SK-N-MC (cell line): ENCODE results near the gene EVI2B.

Experiments used
- EZH2 ChIP-seq: fragments of 200-600 bp; sonication (generic); IDR thresholded peaks from one replicate; pipeline ENCODE4 v1.6.1; 2017; ENCODE audit warnings: antibody characterized with exemption
- POLR2AphosphoS5 ChIP-seq: IDR thresholded peaks from 2 replicates; pipeline ENCODE4 v1.6.1; 2012; ENCODE audit warnings: mild to moderate bottlenecking, low read depth, low read length, borderline replicate concordance

DNA sequence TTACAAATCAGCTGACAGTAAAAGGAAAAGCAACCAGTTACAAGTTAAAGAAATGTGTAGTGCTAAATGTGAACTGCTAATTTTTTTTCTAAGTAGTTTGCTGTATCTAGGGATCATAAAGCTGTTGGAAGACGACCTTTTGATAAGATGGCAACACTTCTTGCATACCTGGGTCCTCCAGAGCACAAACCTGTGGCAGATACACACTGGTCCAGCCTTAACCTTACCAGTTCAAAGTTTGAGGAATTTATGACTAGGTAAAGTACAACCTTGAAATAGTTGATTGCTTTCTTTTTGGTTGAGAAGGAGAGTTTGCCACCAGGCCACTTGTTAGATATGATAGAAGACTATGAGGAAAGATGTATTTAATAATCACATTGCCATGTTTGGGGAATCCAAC is 52.3 kb downstream of the EVI2B start:
- TF ChIP-seq POLR2AphosphoS5 (no peak), EZH2 (no peak)
